ENCODE data around the gene THOC1.
"Not testable (repeated sequence)": the region's sequence is repeated elsewhere in the genome, so short reads cannot be mapped to it uniquely, and the experiment has no call there.

THOC1 gene, protein sequence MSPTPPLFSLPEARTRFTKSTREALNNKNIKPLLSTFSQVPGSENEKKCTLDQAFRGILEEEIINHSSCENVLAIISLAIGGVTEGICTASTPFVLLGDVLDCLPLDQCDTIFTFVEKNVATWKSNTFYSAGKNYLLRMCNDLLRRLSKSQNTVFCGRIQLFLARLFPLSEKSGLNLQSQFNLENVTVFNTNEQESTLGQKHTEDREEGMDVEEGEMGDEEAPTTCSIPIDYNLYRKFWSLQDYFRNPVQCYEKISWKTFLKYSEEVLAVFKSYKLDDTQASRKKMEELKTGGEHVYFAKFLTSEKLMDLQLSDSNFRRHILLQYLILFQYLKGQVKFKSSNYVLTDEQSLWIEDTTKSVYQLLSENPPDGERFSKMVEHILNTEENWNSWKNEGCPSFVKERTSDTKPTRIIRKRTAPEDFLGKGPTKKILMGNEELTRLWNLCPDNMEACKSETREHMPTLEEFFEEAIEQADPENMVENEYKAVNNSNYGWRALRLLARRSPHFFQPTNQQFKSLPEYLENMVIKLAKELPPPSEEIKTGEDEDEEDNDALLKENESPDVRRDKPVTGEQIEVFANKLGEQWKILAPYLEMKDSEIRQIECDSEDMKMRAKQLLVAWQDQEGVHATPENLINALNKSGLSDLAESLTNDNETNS
- 63.6 to 102 (median 88.6) reads per million in 9 experiments for total RNA-seq

DNA sequence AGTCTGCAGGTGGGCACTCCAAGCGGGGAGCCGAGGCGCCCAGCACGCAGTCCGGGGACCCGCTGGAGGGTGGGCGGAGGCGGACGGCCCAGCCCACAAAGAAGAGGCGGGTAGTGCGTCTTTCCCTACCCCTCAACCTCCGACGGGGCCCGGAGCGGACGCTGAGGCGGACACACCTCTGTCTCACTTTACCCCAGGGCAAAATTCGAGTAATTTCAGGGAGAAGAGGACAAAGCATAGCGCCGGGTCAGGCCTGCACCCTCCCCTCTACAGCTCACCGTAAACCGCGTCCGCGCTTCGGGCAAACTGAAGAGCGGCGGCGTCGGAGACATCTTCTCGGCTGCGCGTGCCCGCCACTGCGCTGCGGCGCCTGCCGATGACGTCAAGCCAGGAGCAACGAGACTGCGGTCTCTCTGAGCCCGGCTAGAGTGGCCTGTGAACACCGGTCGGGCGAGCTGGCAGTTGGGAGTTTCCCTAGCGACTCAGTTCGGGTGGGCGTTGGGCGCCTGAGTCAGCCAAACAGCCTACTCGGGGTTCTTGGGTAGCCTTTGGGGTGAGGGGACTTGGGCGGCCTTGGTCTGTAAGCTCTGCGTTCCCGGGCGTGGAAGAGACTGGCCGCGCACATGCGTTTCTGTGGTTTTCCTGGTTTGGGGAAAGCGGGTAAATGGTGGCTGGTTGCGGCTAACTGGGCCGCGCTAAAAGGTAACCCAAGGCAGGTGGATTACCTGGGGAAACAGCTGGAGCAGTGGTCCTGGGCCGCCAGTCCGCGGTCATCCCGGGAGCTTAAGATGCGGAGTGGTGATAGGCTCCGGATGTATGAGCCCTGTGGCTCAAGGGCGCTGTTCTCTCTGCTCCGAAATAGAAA, at the start of gene THOC1:
Gene THOC1, minus strand, starts transcription at position 360 of the 865 bp plus-strand sequence. Its CDS starts 28 bp downstream, at position 332.
- peak; percentile 93 for ATAC-seq (replicated peaks)
- Mint-ChIP-seq H3K9me3 (no peaks in the 10 kb centered on the region), H3K4me1 (ENCODE audit: low read depth in 2 of 2) (peaks cover 23 to 37% of the 10 kb centered on the region in 2 donors), H3K36me3 (ENCODE audit: insufficient read depth) (peaks cover 36% of the 10 kb centered on the region), H3K27me3 (no peaks in the 10 kb centered on the region), H3K27ac (peak within 1 kb of the TSS; percentile 100), H3K4me3 (peak within 1 kb of the TSS; percentile 100)
- DNase-seq, result peak; percentile 94 to 96 (median 95)

DNA sequence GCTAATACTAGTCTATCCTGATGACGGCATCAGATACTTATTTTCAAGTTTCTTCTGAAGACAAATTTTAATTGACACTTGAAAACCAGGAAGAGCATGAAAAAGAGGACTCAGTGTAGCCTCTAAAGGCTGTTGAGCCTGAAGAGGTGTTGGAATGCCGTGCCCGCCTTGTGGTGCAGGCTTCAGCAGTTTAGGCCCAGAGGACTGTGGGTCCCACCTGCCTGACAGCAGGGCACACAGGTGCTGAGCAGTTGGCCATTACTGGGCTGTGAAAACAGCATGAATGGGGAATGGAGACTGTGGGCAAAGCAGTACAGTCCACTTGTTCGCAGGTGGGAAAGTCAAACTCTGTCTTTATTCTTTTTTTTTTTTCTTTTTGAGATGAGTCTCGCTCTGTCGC, 49.8 kb upstream of the THOC1 start:
- ATAC-seq (replicated peaks), result no peak
- Mint-ChIP-seq H3K9me3 (no peaks in the 10 kb centered on the region), H3K4me1 (ENCODE audit: low read depth in 2 of 2) (peaks cover 1 to 2% of the 10 kb centered on the region in 2 donors), H3K27ac (no peak overlapping the region), H3K4me3 (no peak overlapping the region), H3K36me3 (ENCODE audit: insufficient read depth) (no peaks in the 10 kb centered on the region), H3K27me3 (peaks cover 18 to 22% of the 10 kb centered on the region in 2 donors)
- no peak for DNase-seq

DNA sequence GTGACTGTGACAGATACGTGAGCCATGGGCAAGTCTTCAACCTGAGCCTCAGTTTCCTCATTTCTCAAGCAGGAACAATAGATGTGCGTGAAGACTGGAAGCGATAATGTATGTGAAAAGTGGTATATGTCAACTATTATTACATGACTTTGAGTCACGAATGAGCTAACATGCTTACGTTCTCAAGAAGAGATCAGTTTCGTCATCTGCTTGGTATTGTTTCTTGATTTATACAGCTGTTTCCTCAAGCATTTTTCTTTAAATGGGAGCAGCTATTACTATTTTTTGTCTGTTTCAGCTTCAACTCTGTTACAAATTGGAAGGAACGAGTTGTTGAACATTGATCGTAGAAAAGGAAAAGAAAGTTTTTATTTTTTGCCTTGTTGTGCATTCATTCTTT, 48.5 kb upstream of the THOC1 start:
- no peaks in the 10 kb centered on the region for H3K4me1 Mint-ChIP-seq (ENCODE audit: low read depth in 2 of 2)
- DNase-seq, result no peak
- no peak overlapping the region for H3K4me3 Mint-ChIP-seq
- no peaks in the 10 kb centered on the region for H3K9me3 Mint-ChIP-seq
- ATAC-seq (replicated peaks), result no peak
- no peaks in the 10 kb centered on the region for H3K36me3 Mint-ChIP-seq (ENCODE audit: insufficient read depth)
- H3K27ac Mint-ChIP-seq, result no peak overlapping the region
- H3K27me3 Mint-ChIP-seq, result peaks cover 15 to 20% of the 10 kb centered on the region in 2 donors

DNA sequence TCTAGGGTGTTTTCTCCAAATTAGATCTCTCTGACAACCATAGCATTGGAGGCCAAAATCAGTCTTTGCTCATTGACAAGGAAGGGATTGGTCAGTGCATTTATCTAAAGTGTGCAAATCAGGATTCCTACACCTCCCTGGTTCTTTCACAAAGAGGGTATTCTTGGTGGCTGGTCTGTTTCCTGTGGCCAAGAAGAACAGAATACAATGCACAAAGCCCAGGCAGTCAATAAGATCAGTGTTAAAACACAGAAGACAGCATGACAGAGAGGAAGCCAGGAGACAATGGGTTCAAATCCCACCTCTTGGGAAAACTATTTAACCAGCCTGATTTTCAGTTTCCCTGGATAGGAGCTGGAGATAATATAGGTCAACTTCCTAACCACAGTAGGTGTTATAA, 46.1 kb upstream of the THOC1 start:
- Mint-ChIP-seq H3K27ac (no peak overlapping the region), H3K9me3 (no peaks in the 10 kb centered on the region), H3K4me3 (no peak overlapping the region), H3K36me3 (ENCODE audit: insufficient read depth) (no peaks in the 10 kb centered on the region), H3K4me1 (ENCODE audit: low read depth in 2 of 2) (no peaks in the 10 kb centered on the region), H3K27me3 (peaks cover 15 to 18% of the 10 kb centered on the region in 2 donors)
- no peak for ATAC-seq (replicated peaks)
- no peak for DNase-seq

DNA sequence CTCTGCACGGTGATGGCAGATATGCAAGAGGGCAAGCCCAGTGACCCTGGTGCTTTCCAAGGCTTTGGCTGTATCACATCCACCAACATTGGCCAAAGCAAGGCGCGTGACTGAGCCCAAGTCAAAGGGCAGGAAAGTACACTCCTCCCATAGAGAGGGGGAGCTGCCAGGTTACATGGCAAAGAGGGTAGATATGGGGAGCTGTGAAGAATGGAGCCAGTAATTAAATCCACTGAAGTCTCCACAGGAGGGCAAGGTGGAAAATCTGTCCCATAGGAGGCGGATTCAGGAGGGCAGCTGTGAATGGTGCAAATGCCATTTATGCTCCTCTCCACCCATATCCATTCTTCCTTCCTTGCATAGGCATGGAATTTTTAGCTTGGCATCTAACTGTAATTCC, 44.6 kb upstream of the THOC1 start:
- Mint-ChIP-seq H3K36me3 (ENCODE audit: insufficient read depth) (peaks cover under 1% of the 10 kb centered on the region), H3K4me3 (no peak overlapping the region), H3K9me3 (no peaks in the 10 kb centered on the region), H3K4me1 (ENCODE audit: low read depth in 2 of 2) (no peaks in the 10 kb centered on the region), H3K27me3 (peaks cover 30 to 33% of the 10 kb centered on the region in 2 donors), H3K27ac (no peak overlapping the region)
- DNase-seq, result no peak
- ATAC-seq (replicated peaks), result no peak

DNA sequence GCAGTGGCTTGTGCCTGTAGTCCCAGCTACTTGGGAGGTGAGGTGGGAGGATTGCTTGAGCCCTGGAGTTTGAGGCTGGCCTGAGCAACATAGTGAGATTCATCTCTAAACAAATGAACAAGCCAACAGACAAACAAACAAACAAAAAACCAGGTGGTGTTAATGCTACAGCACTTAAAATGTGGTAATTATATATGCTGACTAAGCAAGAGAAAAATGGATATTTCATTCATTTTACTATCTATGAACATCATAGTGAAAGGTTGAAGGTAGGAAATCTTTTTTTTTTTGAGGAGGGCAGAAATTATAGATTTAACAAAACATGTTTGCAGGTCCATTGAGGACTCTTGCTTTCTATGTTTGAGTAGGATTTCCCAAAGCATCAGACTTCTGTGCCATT, 42.2 kb upstream of the THOC1 start:
- Mint-ChIP-seq H3K36me3 (ENCODE audit: insufficient read depth) (peaks cover 3% of the 10 kb centered on the region), H3K27ac (no peak overlapping the region), H3K9me3 (no peaks in the 10 kb centered on the region), H3K4me1 (ENCODE audit: low read depth in 2 of 2) (no peaks in the 10 kb centered on the region), H3K27me3 (peaks cover 45 to 57% of the 10 kb centered on the region in 2 donors), H3K4me3 (no peak overlapping the region)
- ATAC-seq (replicated peaks) (no peak), DNase-seq (no peak)

DNA sequence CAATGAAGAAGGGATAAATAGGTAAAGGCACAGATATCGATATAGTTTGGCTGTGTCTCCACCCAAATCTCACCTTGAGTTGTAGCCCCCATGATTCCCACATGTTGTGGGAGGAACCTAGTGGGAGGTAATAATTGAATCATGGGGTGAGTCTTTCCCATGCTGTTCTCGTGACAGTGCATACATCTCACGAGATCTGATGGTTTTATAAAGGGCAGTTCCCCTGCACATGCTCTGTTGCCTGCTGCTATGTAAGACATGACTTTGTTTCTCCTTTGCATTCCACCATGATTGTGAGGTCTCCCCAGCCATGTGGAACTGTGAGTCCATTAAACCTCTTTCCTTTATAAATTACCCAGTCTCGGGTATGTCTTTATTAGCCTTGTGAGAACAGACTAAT, 40.2 kb upstream of the THOC1 start:
- not testable (repeated sequence) for H3K36me3 Mint-ChIP-seq (ENCODE audit: insufficient read depth); H3K9me3 Mint-ChIP-seq; H3K4me1 Mint-ChIP-seq (ENCODE audit: low read depth in 2 of 2); H3K4me3 Mint-ChIP-seq; ATAC-seq (replicated peaks); DNase-seq; H3K27ac Mint-ChIP-seq
- H3K27me3 Mint-ChIP-seq, result peaks cover 56 to 72% of the 10 kb centered on the region in 2 donors

DNA sequence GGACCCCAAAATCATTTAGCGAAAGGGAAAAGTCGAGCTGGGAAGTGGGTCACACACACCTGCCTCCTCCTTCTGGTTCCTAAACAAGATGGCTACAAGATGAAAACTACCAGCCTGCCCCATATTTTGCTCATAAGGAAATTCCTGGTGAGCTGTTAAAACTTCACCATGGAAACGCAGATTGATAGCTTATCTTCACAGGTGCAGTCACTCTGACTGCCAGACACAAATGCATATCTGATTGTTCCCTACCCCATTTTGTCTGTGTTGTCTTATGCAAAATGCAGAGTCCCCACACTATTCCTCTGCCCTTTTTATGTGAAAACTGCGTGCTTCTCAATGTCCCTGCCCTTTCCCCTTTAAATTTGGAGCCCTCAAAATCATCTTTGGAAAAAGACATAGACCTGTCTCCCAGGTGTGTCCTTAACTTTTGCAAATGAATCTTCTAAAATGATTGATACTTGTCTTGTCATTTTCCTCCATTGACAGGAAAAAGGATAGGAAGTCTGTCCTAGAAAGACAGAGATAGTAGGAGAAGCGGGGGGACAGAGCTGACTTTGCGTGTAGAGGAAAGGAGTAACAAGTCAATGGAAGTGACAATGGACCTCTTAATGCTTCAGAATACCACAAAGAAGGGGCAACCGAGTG, 38.9 kb upstream of the THOC1 start:
- Mint-ChIP-seq H3K4me1 (ENCODE audit: low read depth in 2 of 2) (no peaks in the 10 kb centered on the region), H3K36me3 (ENCODE audit: insufficient read depth) (peaks cover 3% of the 10 kb centered on the region), H3K27ac (no peak overlapping the region), H3K9me3 (no peaks in the 10 kb centered on the region), H3K4me3 (no peak overlapping the region), H3K27me3 (peaks cover 49 to 67% of the 10 kb centered on the region in 2 donors)
- DNase-seq, result no peak
- ATAC-seq (replicated peaks), result no peak

DNA sequence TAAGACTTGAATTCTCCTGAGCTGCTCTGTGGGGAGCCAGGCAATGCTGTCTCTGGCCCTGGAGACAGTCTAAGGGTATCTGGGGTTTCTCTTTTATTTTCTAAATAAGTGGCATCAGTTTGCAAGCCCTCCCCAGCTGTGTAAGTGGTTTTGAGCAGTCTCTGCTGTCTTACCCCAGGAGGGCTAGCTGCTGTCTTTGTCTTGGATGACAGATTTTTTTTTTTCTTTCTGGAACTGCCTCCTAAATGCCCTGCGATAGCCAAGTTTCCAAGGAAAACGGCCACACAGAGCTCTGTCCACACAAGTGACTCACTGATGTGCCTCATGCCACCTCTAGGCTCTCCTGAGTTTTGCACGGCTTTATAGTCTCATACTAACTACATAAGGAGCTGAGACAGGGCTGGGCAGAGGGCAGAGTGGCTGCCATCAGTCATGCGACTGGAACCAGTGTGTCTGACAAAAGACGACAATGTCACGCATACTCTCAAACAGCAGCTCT, 37.2 kb upstream of the THOC1 start:
- Mint-ChIP-seq H3K27me3 (peaks cover 43 to 65% of the 10 kb centered on the region in 2 donors), H3K4me3 (no peak overlapping the region)

DNA sequence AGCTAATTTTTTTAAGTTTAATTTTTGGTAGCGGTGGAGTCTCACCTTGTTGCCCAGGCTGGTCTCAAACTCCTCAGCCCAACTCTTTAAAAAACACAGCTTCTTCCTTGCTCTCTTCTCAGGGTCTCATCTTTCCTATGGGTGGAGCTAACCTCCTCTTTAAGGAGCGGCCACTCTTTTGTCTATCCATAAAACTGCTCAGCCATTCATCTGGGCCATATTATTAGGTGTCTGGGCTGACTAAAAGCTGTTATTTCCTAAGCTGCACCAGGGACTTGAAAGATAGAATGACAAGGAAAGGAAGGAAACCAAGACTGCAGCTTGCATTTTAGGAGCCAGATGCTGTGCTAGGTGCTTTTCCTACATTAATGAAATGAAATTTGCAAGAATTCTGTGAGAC, 35.8 kb upstream of the THOC1 start:
- H3K4me3 Mint-ChIP-seq, result no peak overlapping the region
- no peaks in the 10 kb centered on the region for H3K9me3 Mint-ChIP-seq
- no peak overlapping the region for H3K27ac Mint-ChIP-seq

More for the DNA sequence above, 37.2 kb upstream of the THOC1 start:
- ATAC-seq (replicated peaks) (no peak), DNase-seq (no peak)
- Mint-ChIP-seq H3K36me3 (ENCODE audit: insufficient read depth) (peaks cover 3% of the 10 kb centered on the region), H3K27ac (no peak overlapping the region), H3K9me3 (no peaks in the 10 kb centered on the region), H3K4me1 (ENCODE audit: low read depth in 2 of 2) (no peaks in the 10 kb centered on the region)

DNA sequence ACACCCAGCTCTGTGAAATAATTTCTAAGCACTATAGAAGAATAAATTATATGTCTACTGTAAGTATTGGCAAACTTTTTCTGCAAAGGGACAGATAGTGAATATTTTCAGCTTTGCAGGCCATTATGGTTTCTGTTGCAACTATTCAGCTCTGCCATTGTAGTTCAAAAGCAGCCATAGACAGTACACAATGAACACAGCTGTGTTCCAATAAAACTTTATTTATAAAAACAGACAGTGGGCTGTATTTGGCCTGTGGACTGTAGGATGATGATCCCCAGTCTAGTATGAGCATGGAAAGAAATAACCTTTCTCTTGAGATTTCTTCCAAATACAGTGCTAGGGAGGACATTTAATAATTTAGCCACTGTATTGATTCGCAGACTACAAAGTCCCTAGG, 35.2 kb upstream of the THOC1 start:
- H3K4me3 Mint-ChIP-seq, result no peak overlapping the region
- ATAC-seq (replicated peaks) (no peak), DNase-seq (no peak)
- H3K9me3 Mint-ChIP-seq, result no peaks in the 10 kb centered on the region
- no peak overlapping the region for H3K27ac Mint-ChIP-seq
- peaks cover 3% of the 10 kb centered on the region for H3K36me3 Mint-ChIP-seq (ENCODE audit: insufficient read depth)
- H3K4me1 Mint-ChIP-seq (ENCODE audit: low read depth in 2 of 2), result no peaks in the 10 kb centered on the region
- peaks cover 31 to 55% of the 10 kb centered on the region in 2 donors for H3K27me3 Mint-ChIP-seq

More for the DNA sequence above, 35.8 kb upstream of the THOC1 start:
- no peak for ATAC-seq (replicated peaks)
- H3K27me3 Mint-ChIP-seq, result peaks cover 37 to 61% of the 10 kb centered on the region in 2 donors
- no peak for DNase-seq
- H3K36me3 Mint-ChIP-seq (ENCODE audit: insufficient read depth), result peaks cover 3% of the 10 kb centered on the region
- no peaks in the 10 kb centered on the region for H3K4me1 Mint-ChIP-seq (ENCODE audit: low read depth in 2 of 2)

DNA sequence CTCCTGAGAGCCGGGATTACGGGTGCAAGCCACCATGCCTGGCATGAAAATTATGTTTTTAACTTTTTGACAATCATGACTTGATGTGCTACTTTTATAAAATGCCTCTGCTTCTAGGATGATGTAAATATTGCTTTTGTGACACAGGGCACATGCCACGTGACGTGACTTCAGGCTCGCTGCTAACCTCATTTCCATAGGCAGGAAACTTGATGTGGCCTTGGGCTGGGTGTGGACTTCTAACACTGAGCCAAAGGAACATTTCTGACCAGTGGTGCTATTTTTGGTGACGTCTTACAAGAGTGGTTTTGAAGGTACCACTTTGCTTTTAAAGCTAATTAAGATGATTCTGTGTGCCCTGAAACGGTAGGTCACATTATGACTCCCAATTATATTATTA, 34.2 kb upstream of the THOC1 start:
- no peak overlapping the region for H3K27ac Mint-ChIP-seq
- no peaks in the 10 kb centered on the region for H3K9me3 Mint-ChIP-seq
- DNase-seq, result no peak
- peaks cover 22 to 53% of the 10 kb centered on the region in 2 donors for H3K27me3 Mint-ChIP-seq
- no peak overlapping the region for H3K4me3 Mint-ChIP-seq
- no peak for ATAC-seq (replicated peaks)
- H3K36me3 Mint-ChIP-seq (ENCODE audit: insufficient read depth), result no peaks in the 10 kb centered on the region
- H3K4me1 Mint-ChIP-seq (ENCODE audit: low read depth in 2 of 2), result no peaks in the 10 kb centered on the region

DNA sequence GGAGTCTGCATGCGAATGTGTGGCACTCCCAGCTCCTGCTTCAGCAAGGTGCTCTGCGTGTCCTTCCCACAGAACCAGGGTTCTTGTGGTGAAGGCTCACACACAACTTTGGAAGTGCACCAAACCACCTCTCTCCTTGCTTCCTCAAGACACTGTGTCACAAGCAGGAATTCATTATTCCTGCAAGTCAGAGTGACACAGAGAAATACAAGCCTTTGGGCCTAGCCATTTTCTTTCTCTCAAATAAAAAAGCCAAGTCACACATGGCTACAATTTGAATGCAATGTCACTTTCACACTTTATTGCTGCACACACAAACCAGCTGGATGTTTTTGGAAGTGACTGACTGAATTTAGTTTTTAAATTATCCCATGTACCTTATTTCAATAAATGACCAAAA, 30.1 kb upstream of the THOC1 start:
- Mint-ChIP-seq H3K4me1 (ENCODE audit: low read depth in 2 of 2) (no peaks in the 10 kb centered on the region), H3K4me3 (no peak overlapping the region)
- no peak for ATAC-seq (replicated peaks)

More for the DNA sequence above, 30.1 kb upstream of the THOC1 start:
- Mint-ChIP-seq H3K36me3 (ENCODE audit: insufficient read depth) (no peaks in the 10 kb centered on the region), H3K27ac (no peak overlapping the region), H3K27me3 (peaks cover 12 to 23% of the 10 kb centered on the region in 2 donors), H3K9me3 (no peaks in the 10 kb centered on the region)
- DNase-seq, result no peak

Measured in effector memory CD8-positive, alpha-beta T cell (primary cell).